Keratinocyte (primary cell): ENCODE measurements around the gene UMAD1. TPM values are rescaled to one million over a fixed set of nuclear protein-coding genes. Genes with fewer than 3 reads are reported as not detected.

Source experiments
- DNase-seq: peaks from one replicate; pipeline ENCODE4 v3.0.0-alpha.2; 2011; ENCODE audit warnings: low read depth, missing footprints, low spot score
- FAIRE-seq: peaks from 2 replicates; lab custom pipeline; 2011; peaks lifted over from hg19 to GRCh38; lab: Jason Lieb, UNC
- H2AFZ ChIP-seq: 2 replicates; pipeline ENCODE4 v1.6.0; 2012; ENCODE audit warnings: low read length, control low read depth, inconsistent platforms; ENCODE audit not compliant: control insufficient read depth
- H3K27ac ChIP-seq: 2 replicates; pipeline ENCODE4 v1.5.1; 2011; ENCODE audit warnings: low read length; ENCODE audit not compliant: control insufficient read depth, insufficient read depth
- H3K27me3 ChIP-seq: 3 replicates; pipeline ENCODE4 v1.6.0; 2011; ENCODE audit warnings: low read length; ENCODE audit not compliant: control insufficient read depth, insufficient read depth; ENCODE audit errors: extremely low read depth
- H3K36me3 ChIP-seq, 2 experiments: 2 replicates in 1 of 2; 3 replicates in 1 of 2; pipeline ENCODE4 v1.5.1; 2011; ENCODE audit warnings: low read length in 2 of 2, mild to moderate bottlenecking in 1 of 2; ENCODE audit not compliant: control insufficient read depth in 2 of 2, insufficient read depth in 2 of 2; ENCODE audit errors: extremely low read depth in 1 of 2
- H3K4me1 ChIP-seq: 3 replicates; pipeline ENCODE4 v1.5.1; 2011; ENCODE audit warnings: low read length; ENCODE audit not compliant: control insufficient read depth, insufficient read depth; ENCODE audit errors: extremely low read depth
- H3K4me2 ChIP-seq: 3 replicates; pipeline ENCODE4 v1.6.0; 2011; ENCODE audit warnings: low read depth, low read length; ENCODE audit not compliant: control insufficient read depth, insufficient read depth; ENCODE audit errors: extremely low read depth
- H3K4me3 ChIP-seq, 3 experiments: fragments of 200-600 bp in 1 of 3; sonication (generic) in 1 of 3; 2 replicates in 2 of 3; 3 replicates in 1 of 3; pipeline ENCODE4 v1.5.1; 2011 to 2016; ENCODE audit warnings: low read length in 3 of 3, mild to moderate bottlenecking in 3 of 3, control low read depth in 2 of 3, inconsistent platforms in 1 of 3, low read depth in 1 of 3, mixed read lengths in 1 of 3, mixed run types in 1 of 3, moderate library complexity in 1 of 3; ENCODE audit not compliant: control insufficient read depth in 2 of 3, insufficient read depth in 2 of 3; ENCODE audit errors: extremely low read depth in 1 of 3
- H3K79me2 ChIP-seq: 2 replicates; pipeline ENCODE4 v1.6.0; 2012; ENCODE audit warnings: low read length; ENCODE audit not compliant: control insufficient read depth, insufficient read depth
- H3K9ac ChIP-seq: 3 replicates; pipeline ENCODE4 v1.6.0; 2011; ENCODE audit warnings: low read length; ENCODE audit not compliant: control insufficient read depth, insufficient read depth; ENCODE audit errors: extremely low read depth
- H3K9me1 ChIP-seq: 3 replicates; pipeline ENCODE4 v1.6.0; 2011; ENCODE audit warnings: low read length; ENCODE audit not compliant: control insufficient read depth, insufficient read depth; ENCODE audit errors: extremely low read depth
- H3K9me3 ChIP-seq: 2 replicates; pipeline ENCODE4 v1.5.1; 2012; ENCODE audit warnings: low read depth, low read length; ENCODE audit not compliant: control insufficient read depth
- H4K20me1 ChIP-seq: 3 replicates; pipeline ENCODE4 v1.6.0; 2011; ENCODE audit warnings: low read length; ENCODE audit not compliant: control insufficient read depth, insufficient read depth; ENCODE audit errors: extremely low read depth
- CTCF ChIP-seq, 3 experiments: IDR thresholded peaks in 1 of 3; conservative IDR thresholded peaks in 1 of 3; optimal IDR thresholded peaks in 1 of 3; 2 replicates in 2 of 3; 3 replicates in 1 of 3; pipeline versions ENCODE3 to v1.5.1; 2011; ENCODE audit warnings: low read length in 3 of 3, mild to moderate bottlenecking in 3 of 3, moderate library complexity in 2 of 3, control low read depth in 1 of 3, inconsistent platforms in 1 of 3; ENCODE audit not compliant: insufficient read depth in 2 of 3; ENCODE audit errors: extremely low read depth in 1 of 3
- EZH2 ChIP-seq: IDR thresholded peaks from one replicate; pipeline ENCODE4 v1.6.1; 2012; ENCODE audit warnings: inconsistent platforms, mild to moderate bottlenecking, low read length, moderate library complexity
- dilution Hi-C: fragments of 300-500 bp; cut with MboI; formaldehyde crosslinking; loops from one replicate; pipeline ENCODE4 v1.7.0; 2020; ENCODE audit warnings: low sequenced_read_pairs; ENCODE audit not compliant: extremely low pct_ligation_motif_present
- polyA plus RNA-seq, 5 experiments: library from polyadenylated mRNA; depleted of rRNA in 3 of 5; stranded (reverse) in 3 of 5; stranded (forward) in 1 of 5; unstranded in 1 of 5; fragments of >200 nt; gene quantifications; 1 replicate in 1 of 5; 2 replicates in 3 of 5; 3 replicates in 1 of 5; pipeline versions ENCODE4 v1.2.1 to v1.2.3, GENCODE V29; 2011 to 2012; ENCODE audit warnings: missing spikeins in 2 of 5, low read depth in 1 of 5, low replicate concordance in 1 of 5

The UMAD1 gene
- polyA plus RNA-seq, 1 donor (not counting 4 experiments of a cell fraction or from before 2014, with no cell fraction given): 18.2 TPM

GRCh38 chr7:7596176-7596575 is 44.4 kb upstream of the UMAD1 start:
- H3K27ac ChIP-seq: no peak overlapping the region
- no peaks in the 10 kb centered on the region for H3K4me1 ChIP-seq
- no peak overlapping the region for H2AFZ ChIP-seq
- H3K9me3 ChIP-seq: no peaks in the 10 kb centered on the region
- H3K9me1 ChIP-seq: no peaks in the 10 kb centered on the region
- peaks cover 3% of the 10 kb centered on the region in 2 experiments for H3K36me3 ChIP-seq
- no peak overlapping the region for H3K4me3 ChIP-seq
- H4K20me1 ChIP-seq: no peaks in the 10 kb centered on the region
- no peaks in the 10 kb centered on the region for H3K27me3 ChIP-seq
- H3K9ac ChIP-seq: no peak overlapping the region
- no peaks in the 10 kb centered on the region for H3K79me2 ChIP-seq
- no peak for FAIRE-seq
- dilution Hi-C loops: no loop called here
- DNase-seq: no peak
- TF ChIP-seq EZH2 (no peak), CTCF (optimal IDR thresholded peaks at IDR 0.05 in 1 of 3, IDR thresholded peaks at IDR 0.05 in 1 of 3, conservative IDR thresholded peaks at IDR 0.05 in 1 of 3; ENCODE audit: extremely low read depth in 1 of 3, insufficient read depth in 2 of 3, low read length in 3 of 3) (no peak)
- H3K4me2 ChIP-seq: no peak overlapping the region

GRCh38 chr7:7607010-7607409 is 33.5 kb upstream of the UMAD1 start:
- Histone ChIP-seq H3K9me1 (no peaks in the 10 kb centered on the region), H3K79me2 (no peaks in the 10 kb centered on the region), H3K9ac (no peak overlapping the region), H3K4me3 (no peak overlapping the region), H3K4me2 (no peak overlapping the region), H3K36me3 (peaks cover 0 to 2% of the 10 kb centered on the region in 2 experiments), H3K4me1 (no peaks in the 10 kb centered on the region), H3K9me3 (no peaks in the 10 kb centered on the region), H2AFZ (no peak overlapping the region), H3K27ac (no peak overlapping the region), H4K20me1 (no peaks in the 10 kb centered on the region), H3K27me3 (no peaks in the 10 kb centered on the region)
- dilution Hi-C loops: no loop called here
- DNase-seq (no peak), FAIRE-seq (no peak)
- TF ChIP-seq EZH2 (no peak), CTCF (optimal IDR thresholded peaks at IDR 0.05 in 1 of 3, IDR thresholded peaks at IDR 0.05 in 1 of 3, conservative IDR thresholded peaks at IDR 0.05 in 1 of 3; ENCODE audit: extremely low read depth in 1 of 3, insufficient read depth in 2 of 3, low read length in 3 of 3) (no peak)
